ENCODE results near the gene SLC7A6. TPM values are rescaled to one million over a fixed set of nuclear protein-coding genes. Genes with fewer than 3 reads are reported as not detected.

SLC7A6 gene
- total RNA-seq, 1 experiment from 2014 or later: 19.3 TPM

- DNase-seq (ENCODE audit: low read depth): peak; percentile 38
These were observed 81.1 kb downstream of the SLC7A6 start for GRCh38 chr16:68345351-68345810.

- no peak for DNase-seq (ENCODE audit: low read depth)
These were observed 81.8 kb downstream of the SLC7A6 start for GRCh38 chr16:68345958-68346635.

GRCh38 chr16:68346892-68347480 lies 82.7 kb downstream of the SLC7A6 start:
- no peak for DNase-seq (ENCODE audit: low read depth)

- DNase-seq (ENCODE audit: low read depth): no peak
These were observed 83.3 kb downstream of the SLC7A6 start for GRCh38 chr16:68347605-68348004.

- no peak for DNase-seq (ENCODE audit: low read depth)
These were observed 84.5 kb downstream of the SLC7A6 start for GRCh38 chr16:68348639-68349445.

GRCh38 chr16:68349838-68350410 lies 85.6 kb downstream of the SLC7A6 start:
- no peak for DNase-seq (ENCODE audit: low read depth)

GRCh38 chr16:68350813-68351350 lies 86.6 kb downstream of the SLC7A6 start:
- no peak for DNase-seq (ENCODE audit: low read depth)

Other genes starting within 250 kb of the SLC7A6 start
- not detected in 2 replicates for gene DPEP2NB, start 248.6 kb upstream of the SLC7A6 start, total RNA-seq (2014; rRNA removed)
- gene DDX28, start 241.3 kb upstream of the SLC7A6 start, total RNA-seq (2014; rRNA removed): 10.5 and 13.4 TPM in 2 replicates
- 18.3 and 20.1 TPM in 2 replicates for gene DUS2, start 241.2 kb upstream of the SLC7A6 start, total RNA-seq (2014; rRNA removed)
- 22.3 and 26.5 TPM in 2 replicates for gene NFATC3, start 179.2 kb upstream of the SLC7A6 start, total RNA-seq (2014; rRNA removed)
- gene ESRP2, start 28.4 kb upstream of the SLC7A6 start, total RNA-seq (2014; rRNA removed): 0.13 TPM in 1 of 2 replicates, not detected in the other
- 24.0 and 31.1 TPM in 2 replicates for gene PLA2G15, start 19.2 kb upstream of the SLC7A6 start, total RNA-seq (2014; rRNA removed)
- 12.0 and 12.1 TPM in 2 replicates for gene SLC7A6OS, start 46.4 kb downstream of the SLC7A6 start, total RNA-seq (2014; rRNA removed)
- gene PRMT7, start 46.5 kb downstream of the SLC7A6 start, total RNA-seq (2014; rRNA removed): 64.6 and 65.0 TPM in 2 replicates
- 0.17 TPM in 1 of 2 replicates, not detected in the other for gene SMPD3, start 184.0 kb downstream of the SLC7A6 start, total RNA-seq (2014; rRNA removed)

All from LHCN-M2 (cell line).